ENCODE results near the gene CNTFR. TPM values are rescaled to one million over a fixed set of nuclear protein-coding genes. Genes with fewer than 3 reads are reported as not detected.

Gene CNTFR
- total and polyA plus RNA-seq, 2 experiments from 2014 or later = 4.7 to 7.5 TPM

- H3K27me3 ChIP-seq = peaks cover 39% of the 10 kb centered on the region
- no peak for DNase-seq (ENCODE audit: low spot score)
- H3K4me1 ChIP-seq (ENCODE audit: insufficient read depth) = peaks cover 32% of the 10 kb centered on the region
- H3K9me3 ChIP-seq (ENCODE audit: low read depth) = no peaks in the 10 kb centered on the region
- no peak overlapping the region for H3K4me2 ChIP-seq
- TF ChIP-seq EZH2phosphoT487 (IDR thresholded peaks at IDR 0.05; ENCODE audit: low read depth, severe bottlenecking, unreplicated experiment) (no peak), EZH2 (IDR thresholded peaks at IDR 0.05; ENCODE audit: borderline replicate concordance) (no peak)
- TF ChIP-seq, protein P1, sequence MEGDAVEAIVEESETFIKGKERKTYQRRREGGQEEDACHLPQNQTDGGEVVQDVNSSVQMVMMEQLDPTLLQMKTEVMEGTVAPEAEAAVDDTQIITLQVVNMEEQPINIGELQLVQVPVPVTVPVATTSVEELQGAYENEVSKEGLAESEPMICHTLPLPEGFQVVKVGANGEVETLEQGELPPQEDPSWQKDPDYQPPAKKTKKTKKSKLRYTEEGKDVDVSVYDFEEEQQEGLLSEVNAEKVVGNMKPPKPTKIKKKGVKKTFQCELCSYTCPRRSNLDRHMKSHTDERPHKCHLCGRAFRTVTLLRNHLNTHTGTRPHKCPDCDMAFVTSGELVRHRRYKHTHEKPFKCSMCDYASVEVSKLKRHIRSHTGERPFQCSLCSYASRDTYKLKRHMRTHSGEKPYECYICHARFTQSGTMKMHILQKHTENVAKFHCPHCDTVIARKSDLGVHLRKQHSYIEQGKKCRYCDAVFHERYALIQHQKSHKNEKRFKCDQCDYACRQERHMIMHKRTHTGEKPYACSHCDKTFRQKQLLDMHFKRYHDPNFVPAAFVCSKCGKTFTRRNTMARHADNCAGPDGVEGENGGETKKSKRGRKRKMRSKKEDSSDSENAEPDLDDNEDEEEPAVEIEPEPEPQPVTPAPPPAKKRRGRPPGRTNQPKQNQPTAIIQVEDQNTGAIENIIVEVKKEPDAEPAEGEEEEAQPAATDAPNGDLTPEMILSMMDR (IDR thresholded peaks at IDR 0.05; ENCODE audit: poor library complexity) = no peak
- no peaks in the 10 kb centered on the region for H3K9me2 ChIP-seq (replicated peaks; ENCODE audit: insufficient read depth)
- no peaks in the 10 kb centered on the region for H4K20me1 ChIP-seq (ENCODE audit: insufficient read depth, poor library complexity, severe bottlenecking)
- no peaks in the 10 kb centered on the region for H3K79me2 ChIP-seq
- no peak overlapping the region for H2AFZ ChIP-seq
- WGBS (ENCODE audit: low lambda C conversion rate, missing lambda C conversion rate) = 94% methylated on average over 12 of the region's 12 CpGs
- no peak overlapping the region for H3K4me3 ChIP-seq
- no peak overlapping the region for H3K27ac ChIP-seq
- H3K36me3 ChIP-seq (replicated peaks; ENCODE audit: insufficient read depth, low read depth) = no peaks in the 10 kb centered on the region
Measured at GRCh38 chr9:34574571-34574970, 15.0 kb downstream of the CNTFR start.

- H3K27me3 ChIP-seq = peaks cover 30% of the 10 kb centered on the region
- H3K36me3 ChIP-seq (replicated peaks; ENCODE audit: insufficient read depth, low read depth) = no peaks in the 10 kb centered on the region
- no peak overlapping the region for H2AFZ ChIP-seq
- no peak overlapping the region for H3K4me3 ChIP-seq
- no peaks in the 10 kb centered on the region for H3K9me2 ChIP-seq (replicated peaks; ENCODE audit: insufficient read depth)
- H3K27ac ChIP-seq = no peak overlapping the region
- no peak for TF ChIP-seq EZH2phosphoT487 (IDR thresholded peaks at IDR 0.05; ENCODE audit: low read depth, severe bottlenecking, unreplicated experiment)
- TF ChIP-seq, protein P1 (IDR thresholded peaks at IDR 0.05; ENCODE audit: poor library complexity) = no peak
- TF ChIP-seq EZH2 (IDR thresholded peaks at IDR 0.05; ENCODE audit: borderline replicate concordance) = no peak
- no peaks in the 10 kb centered on the region for H3K9me3 ChIP-seq (ENCODE audit: low read depth)
- WGBS (ENCODE audit: low lambda C conversion rate, missing lambda C conversion rate) = 81% methylated on average over 11 of the region's 17 CpGs
- no peaks in the 10 kb centered on the region for H4K20me1 ChIP-seq (ENCODE audit: insufficient read depth, poor library complexity, severe bottlenecking)
- DNase-seq (ENCODE audit: low spot score) = no peak
- no peaks in the 10 kb centered on the region for H3K79me2 ChIP-seq
- H3K4me2 ChIP-seq = no peak overlapping the region
- H3K4me1 ChIP-seq (ENCODE audit: insufficient read depth) = peaks cover 23% of the 10 kb centered on the region
Measured at GRCh38 chr9:34573599-34574325, 15.8 kb downstream of the CNTFR start.

DNA sequence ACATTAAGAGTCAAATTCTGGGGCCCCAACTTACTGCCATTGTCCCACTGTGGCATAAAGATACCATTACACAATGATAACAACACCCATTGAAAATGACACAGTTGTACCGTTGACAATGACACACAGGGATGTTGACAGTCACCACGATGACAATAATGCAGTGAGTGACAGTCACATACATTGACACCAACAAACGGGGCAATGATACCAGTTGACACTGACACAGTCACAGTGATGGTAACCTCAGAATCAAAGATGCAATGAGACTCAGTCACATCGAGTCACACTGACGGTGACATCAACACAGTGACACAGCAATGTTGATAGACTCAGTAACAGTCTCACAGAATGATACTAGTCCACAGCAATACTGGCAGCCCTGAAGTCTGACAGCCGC, 16.9 kb downstream of the CNTFR start:
- H3K36me3 ChIP-seq (replicated peaks; ENCODE audit: insufficient read depth, low read depth) = no peaks in the 10 kb centered on the region

More for the DNA sequence above, 16.9 kb downstream of the CNTFR start:
- Histone ChIP-seq H3K27me3 (peaks cover 21% of the 10 kb centered on the region), H3K4me1 (ENCODE audit: insufficient read depth) (peaks cover 18% of the 10 kb centered on the region), H3K4me3 (no peak overlapping the region), H2AFZ (no peak overlapping the region), H3K9me3 (ENCODE audit: low read depth) (no peaks in the 10 kb centered on the region), H3K9me2 (replicated peaks; ENCODE audit: insufficient read depth) (no peaks in the 10 kb centered on the region), H3K4me2 (no peak overlapping the region), H4K20me1 (ENCODE audit: insufficient read depth, poor library complexity, severe bottlenecking) (no peaks in the 10 kb centered on the region), H3K27ac (no peak overlapping the region), H3K79me2 (no peaks in the 10 kb centered on the region)
- TF ChIP-seq, protein P1 (IDR thresholded peaks at IDR 0.05; ENCODE audit: poor library complexity) = no peak
- TF ChIP-seq EZH2 (IDR thresholded peaks at IDR 0.05; ENCODE audit: borderline replicate concordance) (no peak), EZH2phosphoT487 (IDR thresholded peaks at IDR 0.05; ENCODE audit: low read depth, severe bottlenecking, unreplicated experiment) (no peak)
- WGBS (ENCODE audit: low lambda C conversion rate, missing lambda C conversion rate) = 91% methylated on average over 6 of the region's 6 CpGs
- no peak for DNase-seq (ENCODE audit: low spot score)
